ENCODE measurements around the gene NCK2. TPM values are rescaled to one million over a fixed set of nuclear protein-coding genes. Genes with fewer than 3 reads are reported as not detected.

The NCK2 gene
- total RNA-seq, 1 experiment from 2014 or later, result 45.4 TPM

GRCh38 chr2:105783151-105783738 is 38.5 kb downstream of the NCK2 start:
- Histone ChIP-seq H4K20me1 (ENCODE audit: low read length) (no peaks in the 10 kb centered on the region), H3K9me2 (replicated peaks; ENCODE audit: low read length) (no peaks in the 10 kb centered on the region), H2AFZ (ENCODE audit: low read length) (no peak overlapping the region), H3K9me3 (ENCODE audit: low read length) (no peaks in the 10 kb centered on the region), H3K4me3 (ENCODE audit: low read length) (no peak overlapping the region), H3K4me1 (ENCODE audit: insufficient read depth, low read length) (no peaks in the 10 kb centered on the region), H3K36me3 (ENCODE audit: low read depth, low read length) (no peaks in the 10 kb centered on the region), H3K4me2 (ENCODE audit: low read length) (no peak overlapping the region), H3K27ac (ENCODE audit: low read length) (no peak overlapping the region), H3K9ac (ENCODE audit: low read length) (no peak overlapping the region), H3K27me3 (ENCODE audit: low read length) (no peaks in the 10 kb centered on the region), H3K79me2 (ENCODE audit: low read length) (0 out of 2 replicates have a peak, but pooled peaks cover 4% of the 10 kb centered on the region), H3F3A (ENCODE audit: low read length, unreplicated experiment) (no peaks in the 10 kb centered on the region)
- ChIA-PET POLR2A (ENCODE audit: unreplicated experiment) (no interaction called here), CTCF (no interaction called here)
- no peak for TF ChIP-seq CTCF (conservative IDR thresholded peaks at IDR 0.05; ENCODE audit: low read depth, low read length)
- TF ChIP-seq EZH2 (IDR thresholded peaks at IDR 0.05; ENCODE audit: low read length, unreplicated experiment), result no peak
- no peak for TF ChIP-seq EZH2phosphoT487 (IDR thresholded peaks at IDR 0.05; ENCODE audit: borderline replicate concordance, low read length)
- BruUV-seq (replicated peaks), result no TSS peak
- DNase-seq (no peak), ATAC-seq (no peak)
- intact Hi-C loops (cut with micrococcal nuclease), result loop anchor here (5.0 kb wide), 1 partner anchor 134 kb away; no protein-coding TSS in a partner anchor

DNA sequence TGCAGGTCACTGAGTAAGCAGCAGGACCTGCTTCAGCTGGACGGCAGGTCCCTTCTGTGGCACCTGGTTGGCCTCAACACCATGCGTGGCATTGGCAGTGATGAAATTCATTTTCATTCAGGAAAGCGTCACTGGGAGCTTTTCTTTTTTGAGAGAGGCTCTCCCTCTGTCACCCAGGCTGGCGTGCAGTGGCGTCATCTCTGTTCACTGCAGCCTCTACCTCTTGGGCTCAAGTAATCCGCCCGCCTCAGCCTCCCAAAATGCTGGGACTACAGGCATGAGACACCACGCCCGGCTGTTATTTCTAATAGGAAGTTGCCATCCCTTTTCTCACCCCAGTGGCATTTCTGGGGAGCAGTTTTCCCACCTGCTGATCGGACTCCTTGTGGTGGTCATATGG is 39.3 kb downstream of the NCK2 start:
- ChIA-PET POLR2A (ENCODE audit: unreplicated experiment) (no interaction called here), CTCF (no interaction called here)
- no peaks in the 10 kb centered on the region for H4K20me1 ChIP-seq (ENCODE audit: low read length)
- no peak for ATAC-seq
- no peak overlapping the region for H3K4me2 ChIP-seq (ENCODE audit: low read length)
- H2AFZ ChIP-seq (ENCODE audit: low read length), result no peak overlapping the region
- H3K9me3 ChIP-seq (ENCODE audit: low read length), result no peaks in the 10 kb centered on the region
- no peak overlapping the region for H3K4me3 ChIP-seq (ENCODE audit: low read length)
- no peaks in the 10 kb centered on the region for H3K4me1 ChIP-seq (ENCODE audit: insufficient read depth, low read length)
- no peak for DNase-seq
- H3K27ac ChIP-seq (ENCODE audit: low read length), result no peak overlapping the region
- no peaks in the 10 kb centered on the region for H3K9me2 ChIP-seq (replicated peaks; ENCODE audit: low read length)
- H3K79me2 ChIP-seq (ENCODE audit: low read length), result 0 out of 2 replicates have a peak, but pooled peaks cover 4% of the 10 kb centered on the region
- no peak for TF ChIP-seq EZH2 (IDR thresholded peaks at IDR 0.05; ENCODE audit: low read length, unreplicated experiment)
- no peak for TF ChIP-seq CTCF (conservative IDR thresholded peaks at IDR 0.05; ENCODE audit: low read depth, low read length)
- TF ChIP-seq EZH2phosphoT487 (IDR thresholded peaks at IDR 0.05; ENCODE audit: borderline replicate concordance, low read length), result no peak
- H3K27me3 ChIP-seq (ENCODE audit: low read length), result no peaks in the 10 kb centered on the region
- no TSS peak for BruUV-seq (replicated peaks)
- H3F3A ChIP-seq (ENCODE audit: low read length, unreplicated experiment), result no peaks in the 10 kb centered on the region
- no peaks in the 10 kb centered on the region for H3K36me3 ChIP-seq (ENCODE audit: low read depth, low read length)
- intact Hi-C loops (cut with micrococcal nuclease), result loop anchor here (5.0 kb wide), 1 partner anchor 133 kb away; no protein-coding TSS in a partner anchor
- H3K9ac ChIP-seq (ENCODE audit: low read length), result no peak overlapping the region

GRCh38 chr2:105784589-105784988 is 39.9 kb downstream of the NCK2 start:
- H3K27me3 ChIP-seq (ENCODE audit: low read length), result no peaks in the 10 kb centered on the region
- peaks cover under 1% of the 10 kb centered on the region; the same call in 1 of the 2 replicates for H3K4me1 ChIP-seq (ENCODE audit: insufficient read depth, low read length)
- H3K9ac ChIP-seq (ENCODE audit: low read length), result no peak overlapping the region
- H3K9me2 ChIP-seq (replicated peaks; ENCODE audit: low read length), result no peaks in the 10 kb centered on the region
- TF ChIP-seq CTCF (conservative IDR thresholded peaks at IDR 0.05; ENCODE audit: low read depth, low read length), result no peak
- no peak for TF ChIP-seq EZH2 (IDR thresholded peaks at IDR 0.05; ENCODE audit: low read length, unreplicated experiment)
- TF ChIP-seq EZH2phosphoT487 (IDR thresholded peaks at IDR 0.05; ENCODE audit: borderline replicate concordance, low read length), result no peak
- no peak overlapping the region for H2AFZ ChIP-seq (ENCODE audit: low read length)
- H3K4me2 ChIP-seq (ENCODE audit: low read length), result no peak overlapping the region
- intact Hi-C loops (cut with micrococcal nuclease), result loop anchor here (5.0 kb wide), 1 partner anchor 133 kb away; no protein-coding TSS in a partner anchor
- H3K36me3 ChIP-seq (ENCODE audit: low read depth, low read length), result no peaks in the 10 kb centered on the region
- no peak for DNase-seq
- BruUV-seq (replicated peaks), result no TSS peak
- no peak for ATAC-seq
- no peak overlapping the region for H3K27ac ChIP-seq (ENCODE audit: low read length)
- ChIA-PET CTCF (no interaction called here), POLR2A (ENCODE audit: unreplicated experiment) (no interaction called here)
- no peaks in the 10 kb centered on the region for H3K9me3 ChIP-seq (ENCODE audit: low read length)
- H3K4me3 ChIP-seq (ENCODE audit: low read length), result no peak overlapping the region
- no peaks in the 10 kb centered on the region for H4K20me1 ChIP-seq (ENCODE audit: low read length)
- peaks cover 6% of the 10 kb centered on the region; the same call in 1 of the 2 replicates for H3K79me2 ChIP-seq (ENCODE audit: low read length)
- H3F3A ChIP-seq (ENCODE audit: low read length, unreplicated experiment), result no peaks in the 10 kb centered on the region
